Activated T-helper 2 cell treated with anti-CD3 and anti-CD28 coated beads, Interferon-gamma antibody, Interleukin-2, Interleukin-4, amounts not matched to agents 10 μg/mL and 5 μg/mL and 100 μg/mL, durations not matched to agents 14 hours and 24 hours and 36 hours (primary cell): ENCODE results near the gene TGFB1I1. TPM values are rescaled to one million over a fixed set of nuclear protein-coding genes. Genes with fewer than 3 reads are reported as not detected.
A peak's percentile ranks its signal among the peaks of the same experiment; 100 is the strongest.

ENCODE experiments used
- DNase-seq: peaks from one replicate; pipeline ENCODE4 v3.0.0; 2021; ENCODE audit warnings: low spot score
- H3K27ac Mint-ChIP-seq: one replicate; pipeline ENCODE4 v1.8.0; 2021; ENCODE audit warnings: mixed read lengths
- H3K27me3 Mint-ChIP-seq: one replicate; pipeline ENCODE4 v1.8.0; 2021; ENCODE audit warnings: low read depth, mixed read lengths
- H3K36me3 Mint-ChIP-seq: one replicate; pipeline ENCODE4 v1.8.0; 2021; ENCODE audit warnings: low read depth, mixed read lengths
- H3K4me1 Mint-ChIP-seq: one replicate; pipeline ENCODE4 v1.8.0; 2021; ENCODE audit warnings: low read depth, mixed read lengths
- H3K4me3 Mint-ChIP-seq: one replicate; pipeline ENCODE4 v1.8.0; 2021; ENCODE audit warnings: low read depth, mild to moderate bottlenecking, moderate library complexity, mixed read lengths
- H3K9me3 Mint-ChIP-seq: one replicate; pipeline ENCODE4 v1.8.0; 2021; ENCODE audit warnings: mixed read lengths
- intact Hi-C: fragments of 100-400 bp; cut with micrococcal nuclease; formaldehyde crosslinking; loops from one replicate; pipeline ENCODE4 v1.15.1; 2023
- total RNA-seq: library from RNA; stranded (reverse); gene quantifications from 2 replicates; pipeline ENCODE4 v1.2.3, GENCODE V29; 2022

Gene TGFB1I1
- total RNA-seq, result 1.2 and 1.7 TPM in 2 replicates

DNA sequence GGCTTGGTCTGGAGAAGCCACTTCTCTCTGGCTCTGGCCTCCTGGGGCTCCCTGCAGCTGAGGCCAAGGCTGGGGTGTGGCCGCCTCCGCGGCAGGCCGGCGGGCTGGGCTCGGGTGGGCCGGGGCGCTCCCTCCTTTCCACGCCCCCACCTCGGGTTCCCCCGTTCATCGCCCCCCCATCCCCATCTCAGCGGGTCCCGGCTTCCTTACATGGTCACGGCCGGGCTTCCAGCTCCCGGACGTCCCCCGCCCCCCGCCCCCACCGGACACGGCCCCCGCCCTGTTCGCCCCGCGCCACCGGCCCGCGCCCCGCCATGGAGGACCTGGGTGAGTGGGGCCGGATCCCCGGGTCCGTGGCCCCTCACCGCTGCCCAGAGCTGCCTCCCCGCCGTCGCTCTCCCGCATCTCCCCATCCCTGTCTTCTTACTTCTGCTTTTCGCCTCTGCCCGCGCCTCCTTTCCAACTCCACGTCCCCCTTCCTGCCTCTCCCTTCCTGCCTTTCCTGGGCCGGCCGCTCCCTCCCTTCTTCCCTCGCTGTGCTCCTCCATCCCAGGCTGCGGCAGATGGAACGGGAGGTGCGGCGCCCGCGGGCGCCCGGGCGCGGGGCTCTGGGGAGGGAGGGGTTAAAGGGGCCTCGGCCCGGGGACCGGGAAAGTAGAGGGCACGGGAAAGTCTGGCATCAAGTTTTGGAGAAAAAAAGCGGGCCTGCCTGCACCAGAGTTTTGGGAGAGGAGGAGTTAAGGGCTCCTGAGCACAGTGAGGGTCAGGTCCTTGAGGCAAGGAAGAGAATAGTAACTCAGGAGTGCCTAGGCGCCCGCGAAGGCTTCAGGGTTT, at the start of gene TGFB1I1:
Gene TGFB1I1, plus strand, starts transcription at position 278 of the 834 bp plus-strand sequence. Its CDS starts 37 bp downstream, at position 315.
- no peak for DNase-seq
- intact Hi-C loops, result no loop called here
- peak within 1 kb of the TSS; percentile 56 for H3K4me3 Mint-ChIP-seq
- H3K27ac Mint-ChIP-seq, result no peak within 1 kb of the TSS
- H3K9me3 Mint-ChIP-seq, result no peaks in the 10 kb centered on the region
- peaks cover 3% of the 10 kb centered on the region for H3K36me3 Mint-ChIP-seq
- peaks cover 13% of the 10 kb centered on the region for H3K4me1 Mint-ChIP-seq
- H3K27me3 Mint-ChIP-seq, result peaks cover 34% of the 10 kb centered on the region

GRCh38 chr16:31423241-31423640, 48.7 kb upstream of the TGFB1I1 start:
- H3K27me3 Mint-ChIP-seq, result no peaks in the 10 kb centered on the region
- peaks cover 49% of the 10 kb centered on the region for H3K4me1 Mint-ChIP-seq
- intact Hi-C loops, result loop anchor here (10.0 kb wide), 1 partner anchor 158 kb away; no protein-coding TSS in a partner anchor
- peaks cover under 1% of the 10 kb centered on the region for H3K9me3 Mint-ChIP-seq
- no peak for DNase-seq
- peak overlapping the region; percentile 10 for H3K27ac Mint-ChIP-seq
- peaks cover 1% of the 10 kb centered on the region for H3K36me3 Mint-ChIP-seq
- H3K4me3 Mint-ChIP-seq, result no peak overlapping the region

DNA sequence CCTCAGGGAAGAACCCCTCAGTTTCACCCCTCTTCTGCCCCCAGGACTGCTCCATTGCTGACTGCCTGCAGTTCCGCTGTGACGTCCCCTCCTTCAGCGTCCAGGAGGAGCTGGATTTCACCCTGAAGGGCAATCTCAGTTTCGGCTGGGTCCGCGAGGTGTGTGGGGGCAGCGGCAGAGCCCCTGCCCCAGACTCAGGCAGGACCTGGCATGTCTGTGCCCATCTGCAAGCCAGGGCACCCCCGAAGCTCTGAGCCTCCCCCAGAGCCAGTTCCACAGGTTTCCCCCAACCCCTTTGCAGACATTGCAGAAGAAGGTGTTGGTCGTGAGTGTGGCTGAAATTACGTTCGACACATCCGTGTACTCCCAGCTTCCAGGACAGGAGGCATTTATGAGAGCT, 48.2 kb upstream of the TGFB1I1 start:
- no peak overlapping the region for H3K4me3 Mint-ChIP-seq
- H3K9me3 Mint-ChIP-seq, result no peaks in the 10 kb centered on the region
- H3K36me3 Mint-ChIP-seq, result no peaks in the 10 kb centered on the region
- no peak for DNase-seq
- H3K27me3 Mint-ChIP-seq, result no peaks in the 10 kb centered on the region
- H3K4me1 Mint-ChIP-seq, result peaks cover 48% of the 10 kb centered on the region
- H3K27ac Mint-ChIP-seq, result peak overlapping the region; percentile 10
- intact Hi-C loops, result loop anchor here (10.0 kb wide), 1 partner anchor 159 kb away; no protein-coding TSS in a partner anchor

DNA sequence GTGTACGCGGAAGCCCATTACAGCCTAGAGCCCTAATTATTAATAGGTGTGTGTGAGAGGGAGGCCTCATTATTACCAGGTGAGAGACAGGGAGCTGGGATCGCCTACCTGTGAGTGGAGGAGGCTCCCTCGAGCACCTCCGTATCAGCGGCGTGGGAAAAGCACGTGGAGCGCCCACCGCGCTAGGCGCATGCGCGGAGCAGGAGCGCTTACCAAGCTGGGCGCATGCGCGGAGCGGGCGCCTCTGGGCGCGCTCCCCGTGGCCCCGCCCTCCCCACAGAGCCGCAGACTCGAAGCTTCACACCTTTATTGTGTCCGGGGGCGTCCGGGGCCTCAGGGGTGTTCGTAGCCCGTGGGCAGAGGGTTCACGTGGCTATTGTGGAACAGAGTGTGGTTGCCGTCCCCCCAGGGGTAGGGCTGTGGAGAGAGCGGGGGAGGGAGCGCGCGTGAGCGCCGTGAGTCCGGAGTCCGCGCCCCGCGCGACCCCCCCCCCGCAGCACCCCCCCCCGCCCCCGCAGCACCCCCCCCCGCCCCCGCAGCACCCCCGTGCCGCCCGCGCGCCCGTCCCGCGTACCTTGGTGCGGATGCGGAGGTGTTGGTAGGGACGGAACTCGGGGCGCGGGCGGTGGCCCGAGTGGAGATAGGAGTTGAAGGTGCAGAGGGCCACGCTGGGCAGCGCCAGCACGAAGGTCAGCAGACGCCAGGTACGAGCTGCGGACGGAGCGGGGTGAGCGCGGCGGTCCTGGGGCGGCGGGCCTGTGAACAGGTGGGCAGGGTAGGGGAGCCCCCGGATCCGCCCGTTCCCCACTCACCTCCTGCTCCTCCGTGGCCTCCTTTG, 44.3 kb upstream of the TGFB1I1 start:
- Mint-ChIP-seq H3K9me3 (no peaks in the 10 kb centered on the region), H3K4me3 (no peak overlapping the region), H3K27me3 (no peaks in the 10 kb centered on the region), H3K4me1 (peaks cover 32% of the 10 kb centered on the region), H3K27ac (no peak overlapping the region), H3K36me3 (no peaks in the 10 kb centered on the region)
- DNase-seq, result peak; percentile 58
- intact Hi-C loops, result loop anchor here (10.0 kb wide), 1 partner anchor 163 kb away; no protein-coding TSS in a partner anchor

DNA sequence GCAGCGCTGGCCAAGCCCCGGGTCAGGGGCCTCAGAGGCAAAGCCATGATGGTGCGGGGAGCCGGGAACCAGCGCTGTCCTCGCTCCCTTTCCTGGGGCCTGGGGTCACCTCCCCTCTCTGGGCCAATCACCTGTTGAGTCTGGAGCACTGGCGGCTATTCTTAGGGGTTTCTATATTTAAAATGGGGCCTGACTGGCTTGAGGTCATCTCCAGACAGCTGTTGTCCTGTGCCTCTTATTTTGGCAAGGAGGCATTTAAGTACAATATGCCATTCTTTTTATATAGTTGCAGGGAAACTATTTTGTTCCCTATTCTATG, 43.7 kb upstream of the TGFB1I1 start, which contains the start of gene COX6A2:
Gene COX6A2, minus strand, starts transcription at position 82 of the 319 bp plus-strand sequence. Its CDS starts 35 bp downstream, at position 47.
- Mint-ChIP-seq H3K27ac (no peak within 1 kb of the TSS), H3K4me1 (peaks cover 27% of the 10 kb centered on the region), H3K36me3 (no peaks in the 10 kb centered on the region), H3K27me3 (no peaks in the 10 kb centered on the region), H3K4me3 (no peak within 1 kb of the TSS), H3K9me3 (no peaks in the 10 kb centered on the region)
- intact Hi-C loops, result loop anchor here (10.0 kb wide), 1 partner anchor 163 kb away; no protein-coding TSS in a partner anchor
- no peak for DNase-seq

GRCh38 chr16:31428638-31429247, 43.2 kb upstream of the TGFB1I1 start:
- intact Hi-C loops, result loop anchor here (10.0 kb wide), 1 partner anchor 164 kb away; no protein-coding TSS in a partner anchor
- Mint-ChIP-seq H3K4me1 (peaks cover 22% of the 10 kb centered on the region), H3K4me3 (no peak overlapping the region)

DNA sequence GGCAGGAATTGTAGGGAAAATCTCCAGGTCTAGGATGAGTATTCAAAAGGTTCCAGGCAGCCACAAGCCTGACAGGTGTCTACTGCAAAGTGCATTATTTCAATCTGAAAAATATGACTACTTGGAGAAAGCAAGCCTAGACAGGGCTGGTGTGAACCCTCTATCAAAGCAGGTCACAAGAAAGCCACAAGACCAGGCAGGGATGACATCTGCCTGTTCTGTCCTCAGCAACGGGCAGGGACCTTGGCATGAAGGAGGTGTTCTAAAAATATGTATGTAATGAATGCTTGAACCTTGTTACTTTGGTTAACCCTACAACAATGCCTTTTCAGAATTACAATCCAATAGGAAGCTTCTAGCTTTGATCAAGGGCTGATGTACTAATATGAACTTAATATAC, 42.6 kb upstream of the TGFB1I1 start:
- Mint-ChIP-seq H3K4me1 (peaks cover 18% of the 10 kb centered on the region), H3K27me3 (no peaks in the 10 kb centered on the region), H3K9me3 (no peaks in the 10 kb centered on the region), H3K27ac (no peak overlapping the region), H3K4me3 (no peak overlapping the region), H3K36me3 (no peaks in the 10 kb centered on the region)
- DNase-seq, result no peak
- intact Hi-C loops, result loop anchor here (10.0 kb wide), 1 partner anchor 165 kb away; no protein-coding TSS in a partner anchor

More at GRCh38 chr16:31428638-31429247, 43.2 kb upstream of the TGFB1I1 start:
- DNase-seq, result no peak
- no peaks in the 10 kb centered on the region for H3K9me3 Mint-ChIP-seq
- no peak overlapping the region for H3K27ac Mint-ChIP-seq
- no peaks in the 10 kb centered on the region for H3K27me3 Mint-ChIP-seq
- H3K36me3 Mint-ChIP-seq, result no peaks in the 10 kb centered on the region

DNA sequence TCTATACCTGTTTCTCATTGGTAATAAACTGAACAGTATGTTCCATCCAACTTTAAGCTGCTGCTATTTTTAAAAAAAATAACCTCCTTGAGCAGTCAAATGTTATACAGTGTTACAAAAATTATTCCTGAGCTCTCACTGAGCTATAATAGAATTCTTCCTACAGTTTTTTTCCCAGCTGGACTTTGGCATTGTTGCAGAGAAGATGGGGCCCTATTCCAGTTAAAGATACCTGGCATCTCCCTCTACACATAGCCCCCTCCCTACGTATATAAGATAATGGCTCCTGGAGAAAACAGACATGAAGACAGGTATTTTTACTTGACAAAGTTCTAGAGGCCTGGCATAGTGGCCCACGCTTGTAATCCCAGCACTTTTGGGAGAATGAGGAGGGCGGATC, 42.2 kb upstream of the TGFB1I1 start:
- Mint-ChIP-seq H3K4me3 (no peak overlapping the region), H3K4me1 (peaks cover 17% of the 10 kb centered on the region), H3K27ac (no peak overlapping the region), H3K27me3 (no peaks in the 10 kb centered on the region), H3K36me3 (no peaks in the 10 kb centered on the region), H3K9me3 (no peaks in the 10 kb centered on the region)
- intact Hi-C loops, result loop anchor here (10.0 kb wide), 1 partner anchor 165 kb away; no protein-coding TSS in a partner anchor
- no peak for DNase-seq

- H3K27ac Mint-ChIP-seq, result no peak overlapping the region
- H3K9me3 Mint-ChIP-seq, result no peaks in the 10 kb centered on the region
- no peaks in the 10 kb centered on the region for H3K36me3 Mint-ChIP-seq
- intact Hi-C loops, result no loop called here
- H3K4me1 Mint-ChIP-seq, result peaks cover 16% of the 10 kb centered on the region
- H3K27me3 Mint-ChIP-seq, result no peaks in the 10 kb centered on the region
- no peak for DNase-seq
- H3K4me3 Mint-ChIP-seq, result no peak overlapping the region
Measured at GRCh38 chr16:31430380-31431052, 41.4 kb upstream of the TGFB1I1 start.

- H3K36me3 Mint-ChIP-seq, result no peaks in the 10 kb centered on the region
- no peaks in the 10 kb centered on the region for H3K27me3 Mint-ChIP-seq
- no peak overlapping the region for H3K4me3 Mint-ChIP-seq
- peaks cover 22% of the 10 kb centered on the region for H3K4me1 Mint-ChIP-seq
- H3K9me3 Mint-ChIP-seq, result no peaks in the 10 kb centered on the region
- no peak for DNase-seq
- intact Hi-C loops, result no loop called here
- no peak overlapping the region for H3K27ac Mint-ChIP-seq
Measured at GRCh38 chr16:31435341-31436220, 36.4 kb upstream of the TGFB1I1 start.

GRCh38 chr16:31436221-31437045, 35.5 kb upstream of the TGFB1I1 start:
- no peak overlapping the region for H3K4me3 Mint-ChIP-seq
- no peaks in the 10 kb centered on the region for H3K9me3 Mint-ChIP-seq
- DNase-seq, result no peak
- H3K27ac Mint-ChIP-seq, result no peak overlapping the region
- peaks cover 21% of the 10 kb centered on the region for H3K4me1 Mint-ChIP-seq
- H3K27me3 Mint-ChIP-seq, result no peaks in the 10 kb centered on the region
- intact Hi-C loops, result no loop called here
- H3K36me3 Mint-ChIP-seq, result no peaks in the 10 kb centered on the region
